Sigmoid colon (tissue), 4 donors: ENCODE results near the gene FGGY.

Experiments used
- CTCF ChIP-seq, 4 experiments: fragments of 450-650 bp in 3 of 4; fragments of 200-600 bp in 1 of 4; IDR thresholded peaks; one replicate each; pipeline ENCODE4 v1.5.1; 2016 to 2019; ENCODE audit warnings: antibody characterized with exemption in 4 of 4, mild to moderate bottlenecking in 3 of 4, moderate library complexity in 2 of 4
- EP300 ChIP-seq, 4 donors: sonication (generic); formaldehyde crosslinking; IDR thresholded peaks; one replicate each; pipeline ENCODE4 v1.6.1; 2017; ENCODE audit warnings: antibody characterized with exemption in 4 of 4
- POLR2AphosphoS5 ChIP-seq, 4 donors: sonication (generic); formaldehyde crosslinking; IDR thresholded peaks; one replicate each; pipeline ENCODE4 v1.6.1; 2017; ENCODE audit warnings: antibody characterized with exemption in 4 of 4

GRCh38 chr1:59285691-59286090 lies 11.2 kb upstream of the FGGY start:
- no peak for TF ChIP-seq EP300 (IDR thresholded peaks at IDR 0.05)
- TF ChIP-seq CTCF (IDR thresholded peaks at IDR 0.05), result no peak
- no peak for TF ChIP-seq POLR2AphosphoS5 (IDR thresholded peaks at IDR 0.05)
